Stimulated activated naive B cell treated with anti-CD40 and anti-IgM and Interleukin-4, amounts not matched to agents 10 μg/mL and 1 μg/mL and 100 μg/mL, for 72 hours (primary cell): ENCODE measurements around the gene KLF15.

Experiments
- ATAC-seq, 2 donors: fragments of 150-1000 bp; cut with Tn5 transposase; replicated peaks; 2 replicates each; pipeline ENCODE4 v1.10.0; 2021; ENCODE audit warnings: moderate library complexity in 1 of 2
- DNase-seq: peaks from one replicate; pipeline ENCODE4 v3.0.0; 2021
- H3K27ac Mint-ChIP-seq: one replicate; pipeline ENCODE4 v1.8.0; 2022; ENCODE audit warnings: mild to moderate bottlenecking, mixed read lengths
- H3K27me3 Mint-ChIP-seq, 2 donors: one replicate each; pipeline ENCODE4 v1.8.0; 2022; ENCODE audit warnings: mixed read lengths in 2 of 2
- H3K36me3 Mint-ChIP-seq, 2 donors: one replicate each; pipeline ENCODE4 v1.8.0; 2022; ENCODE audit warnings: mixed read lengths in 2 of 2, mild to moderate bottlenecking in 1 of 2
- H3K4me1 Mint-ChIP-seq, 2 donors: one replicate each; pipeline ENCODE4 v1.8.0; 2022; ENCODE audit warnings: mixed read lengths in 2 of 2, mild to moderate bottlenecking in 1 of 2
- H3K4me3 Mint-ChIP-seq, 2 donors: one replicate each; pipeline ENCODE4 v1.8.0; 2022; ENCODE audit warnings: mild to moderate bottlenecking in 2 of 2, mixed read lengths in 2 of 2, moderate library complexity in 1 of 2
- H3K9me3 Mint-ChIP-seq, 2 donors: one replicate each; pipeline ENCODE4 v1.8.0; 2022; ENCODE audit warnings: mixed read lengths in 2 of 2, mild to moderate bottlenecking in 1 of 2

Gene KLF15

GRCh38 chr3:126308394-126309125 lies 48.6 kb downstream of the KLF15 start:
- H3K9me3 Mint-ChIP-seq, result peaks cover 4 to 8% of the 10 kb centered on the region in 2 donors
- H3K27ac Mint-ChIP-seq, result no peak overlapping the region
- H3K4me1 Mint-ChIP-seq, result no peaks in the 10 kb centered on the region
- peaks cover 0 to 9% of the 10 kb centered on the region in 2 donors for H3K27me3 Mint-ChIP-seq
- no peak overlapping the region for H3K4me3 Mint-ChIP-seq
- DNase-seq, result no peak
- no peaks in the 10 kb centered on the region for H3K36me3 Mint-ChIP-seq
- ATAC-seq, result no peak

GRCh38 chr3:126307591-126308393 lies 49.4 kb downstream of the KLF15 start:
- Mint-ChIP-seq H3K4me1 (no peaks in the 10 kb centered on the region), H3K9me3 (peaks cover 11 to 12% of the 10 kb centered on the region in 2 donors), H3K4me3 (no peak overlapping the region), H3K27ac (no peak overlapping the region), H3K36me3 (no peaks in the 10 kb centered on the region), H3K27me3 (peaks cover 0 to 9% of the 10 kb centered on the region in 2 donors)
- ATAC-seq (no peak), DNase-seq (no peak)

GRCh38 chr3:126306888-126307482 lies 50.2 kb downstream of the KLF15 start:
- H3K36me3 Mint-ChIP-seq, result no peaks in the 10 kb centered on the region
- peaks cover 14% of the 10 kb centered on the region in 2 donors for H3K9me3 Mint-ChIP-seq
- no peak overlapping the region for H3K4me3 Mint-ChIP-seq
- H3K27ac Mint-ChIP-seq, result peak overlapping the region; percentile 15
- DNase-seq, result no peak
- ATAC-seq, result no peak
- peaks cover 0 to 9% of the 10 kb centered on the region in 2 donors for H3K27me3 Mint-ChIP-seq
- no peaks in the 10 kb centered on the region for H3K4me1 Mint-ChIP-seq

- ATAC-seq (no peak), DNase-seq (no peak)
- Mint-ChIP-seq H3K27ac (no peak overlapping the region), H3K4me1 (no peaks in the 10 kb centered on the region), H3K9me3 (peaks cover 14% of the 10 kb centered on the region in 2 donors), H3K36me3 (no peaks in the 10 kb centered on the region), H3K4me3 (no peak overlapping the region), H3K27me3 (peaks cover 0 to 9% of the 10 kb centered on the region in 2 donors)
Observed at GRCh38 chr3:126306397-126306796, 50.8 kb downstream of the KLF15 start.

- no peak overlapping the region for H3K27ac Mint-ChIP-seq
- H3K27me3 Mint-ChIP-seq, result peaks cover 0 to 11% of the 10 kb centered on the region in 2 donors
- H3K36me3 Mint-ChIP-seq, result no peaks in the 10 kb centered on the region
- H3K9me3 Mint-ChIP-seq, result peaks cover 13 to 14% of the 10 kb centered on the region in 2 donors
- DNase-seq (no peak), ATAC-seq (no peak)
- H3K4me1 Mint-ChIP-seq, result no peaks in the 10 kb centered on the region
- H3K4me3 Mint-ChIP-seq, result no peak overlapping the region
Observed at GRCh38 chr3:126305427-126305826, 51.8 kb downstream of the KLF15 start.

- DNase-seq (no peak), ATAC-seq (no peak)
- peaks cover 14% of the 10 kb centered on the region in 2 donors for H3K9me3 Mint-ChIP-seq
- H3K27me3 Mint-ChIP-seq, result peaks cover 0 to 12% of the 10 kb centered on the region in 2 donors
- H3K4me3 Mint-ChIP-seq, result no peak overlapping the region
- no peaks in the 10 kb centered on the region for H3K36me3 Mint-ChIP-seq
- no peak overlapping the region for H3K27ac Mint-ChIP-seq
- no peaks in the 10 kb centered on the region for H3K4me1 Mint-ChIP-seq
Observed at GRCh38 chr3:126304704-126305103, 52.5 kb downstream of the KLF15 start.

GRCh38 chr3:126304291-126304690 lies 52.9 kb downstream of the KLF15 start:
- Mint-ChIP-seq H3K9me3 (peaks cover 14% of the 10 kb centered on the region in 2 donors), H3K4me3 (no peak overlapping the region), H3K27me3 (peaks cover 0 to 12% of the 10 kb centered on the region in 2 donors), H3K36me3 (no peaks in the 10 kb centered on the region), H3K27ac (no peak overlapping the region), H3K4me1 (no peaks in the 10 kb centered on the region)
- DNase-seq (no peak), ATAC-seq (no peak)

- DNase-seq (no peak), ATAC-seq (no peak)
- H3K27me3 Mint-ChIP-seq, result peaks cover 0 to 8% of the 10 kb centered on the region in 2 donors
- H3K4me3 Mint-ChIP-seq, result no peak overlapping the region
- no peaks in the 10 kb centered on the region for H3K36me3 Mint-ChIP-seq
- H3K4me1 Mint-ChIP-seq, result no peaks in the 10 kb centered on the region
- H3K27ac Mint-ChIP-seq, result no peak overlapping the region
- peaks cover 14 to 18% of the 10 kb centered on the region in 2 donors for H3K9me3 Mint-ChIP-seq
Observed at GRCh38 chr3:126303272-126303671, 53.9 kb downstream of the KLF15 start.

- peaks cover 0 to 8% of the 10 kb centered on the region in 2 donors for H3K27me3 Mint-ChIP-seq
- ATAC-seq (no peak), DNase-seq (no peak)
- H3K4me1 Mint-ChIP-seq, result no peaks in the 10 kb centered on the region
- peaks cover 14 to 18% of the 10 kb centered on the region in 2 donors for H3K9me3 Mint-ChIP-seq
- H3K4me3 Mint-ChIP-seq, result no peak overlapping the region
- H3K27ac Mint-ChIP-seq, result no peak overlapping the region
- H3K36me3 Mint-ChIP-seq, result no peaks in the 10 kb centered on the region
Observed at GRCh38 chr3:126300761-126301481, 56.3 kb downstream of the KLF15 start.

GRCh38 chr3:126300001-126300760 lies 57.0 kb downstream of the KLF15 start:
- Mint-ChIP-seq H3K36me3 (no peaks in the 10 kb centered on the region), H3K27me3 (peaks cover 0 to 8% of the 10 kb centered on the region in 2 donors), H3K9me3 (peaks cover 14 to 18% of the 10 kb centered on the region in 2 donors), H3K4me1 (no peaks in the 10 kb centered on the region), H3K4me3 (no peak overlapping the region), H3K27ac (no peak overlapping the region)
- no peak for DNase-seq
- no peak for ATAC-seq

GRCh38 chr3:126295407-126295939 lies 61.7 kb downstream of the KLF15 start:
- H3K9me3 Mint-ChIP-seq, result peaks cover 0 to 6% of the 10 kb centered on the region in 2 donors
- H3K27ac Mint-ChIP-seq, result no peak overlapping the region
- no peaks in the 10 kb centered on the region for H3K4me1 Mint-ChIP-seq
- no peak for ATAC-seq
- no peak for DNase-seq
- no peaks in the 10 kb centered on the region for H3K36me3 Mint-ChIP-seq
- peaks cover 11% of the 10 kb centered on the region in 2 donors for H3K27me3 Mint-ChIP-seq
- no peak overlapping the region for H3K4me3 Mint-ChIP-seq

- ATAC-seq (no peak), DNase-seq (no peak)
- Mint-ChIP-seq H3K9me3 (peaks cover 0 to 4% of the 10 kb centered on the region in 2 donors), H3K27ac (no peak overlapping the region), H3K36me3 (no peaks in the 10 kb centered on the region), H3K27me3 (peaks cover 18 to 19% of the 10 kb centered on the region in 2 donors), H3K4me1 (no peaks in the 10 kb centered on the region), H3K4me3 (no peak overlapping the region)
Observed at GRCh38 chr3:126294211-126294808, 62.9 kb downstream of the KLF15 start.
